PC-3 (cell line): ENCODE measurements around the gene EPB41L4A.

Experiments
- EZH2 ChIP-seq: fragments of 300-600 bp; sonication (generic); IDR thresholded peaks from one replicate; pipeline ENCODE4 v1.6.1; 2017; ENCODE audit warnings: antibody characterized with exemption, mild to moderate bottlenecking, low read length; ENCODE audit not compliant: unreplicated experiment
- TF ChIP-seq, protein P1 (sequence below): fragments of 300-600 bp; sonication (generic); conservative IDR thresholded peaks from 2 replicates; pipeline ENCODE4 v1.5.1; 2017; ENCODE audit warnings: antibody characterized with exemption, low read depth, mild to moderate bottlenecking, low read length

DNA sequence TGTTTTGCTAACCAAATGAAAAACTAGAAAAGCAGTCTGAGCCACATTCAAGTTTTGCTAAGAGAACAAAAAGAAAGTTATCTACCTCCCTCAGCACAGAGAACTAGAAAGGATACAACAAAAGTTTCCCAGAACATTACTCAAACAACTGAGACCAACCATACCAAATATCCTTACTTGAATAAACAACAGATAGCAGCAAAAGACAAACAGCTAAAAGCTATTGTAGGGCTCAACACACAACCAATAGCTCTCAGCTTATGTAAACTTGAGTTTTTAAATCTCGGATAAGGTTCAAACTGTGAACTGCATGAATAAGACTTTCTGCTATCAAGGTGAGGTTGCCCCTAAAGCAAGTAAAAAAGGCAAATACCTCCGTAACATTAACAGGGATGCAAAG lies 3.5 kb downstream of the EPB41L4A start:
- TF ChIP-seq, protein P1, sequence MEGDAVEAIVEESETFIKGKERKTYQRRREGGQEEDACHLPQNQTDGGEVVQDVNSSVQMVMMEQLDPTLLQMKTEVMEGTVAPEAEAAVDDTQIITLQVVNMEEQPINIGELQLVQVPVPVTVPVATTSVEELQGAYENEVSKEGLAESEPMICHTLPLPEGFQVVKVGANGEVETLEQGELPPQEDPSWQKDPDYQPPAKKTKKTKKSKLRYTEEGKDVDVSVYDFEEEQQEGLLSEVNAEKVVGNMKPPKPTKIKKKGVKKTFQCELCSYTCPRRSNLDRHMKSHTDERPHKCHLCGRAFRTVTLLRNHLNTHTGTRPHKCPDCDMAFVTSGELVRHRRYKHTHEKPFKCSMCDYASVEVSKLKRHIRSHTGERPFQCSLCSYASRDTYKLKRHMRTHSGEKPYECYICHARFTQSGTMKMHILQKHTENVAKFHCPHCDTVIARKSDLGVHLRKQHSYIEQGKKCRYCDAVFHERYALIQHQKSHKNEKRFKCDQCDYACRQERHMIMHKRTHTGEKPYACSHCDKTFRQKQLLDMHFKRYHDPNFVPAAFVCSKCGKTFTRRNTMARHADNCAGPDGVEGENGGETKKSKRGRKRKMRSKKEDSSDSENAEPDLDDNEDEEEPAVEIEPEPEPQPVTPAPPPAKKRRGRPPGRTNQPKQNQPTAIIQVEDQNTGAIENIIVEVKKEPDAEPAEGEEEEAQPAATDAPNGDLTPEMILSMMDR = no peak
- TF ChIP-seq EZH2 = no peak
